GM12865 (cell line): Measurements from ENCODE around the gene SLX9.

Experiments
- DNase-seq: peaks from one replicate; pipeline ENCODE4 v3.0.0; 2010; ENCODE audit warnings: low read depth
- H3K4me3 ChIP-seq: 2 replicates; pipeline ENCODE4 v1.5.1; 2011; ENCODE audit warnings: mild to moderate bottlenecking, low read depth, low read length, control low read depth
- TF ChIP-seq, protein P1 (sequence below): IDR thresholded peaks from 2 replicates; pipeline ENCODE4 v1.5.1; 2011; ENCODE audit warnings: low read length, control low read depth, low read depth, inconsistent platforms; ENCODE audit not compliant: insufficient read depth; ENCODE audit errors: missing control alignments

SLX9 gene

DNA sequence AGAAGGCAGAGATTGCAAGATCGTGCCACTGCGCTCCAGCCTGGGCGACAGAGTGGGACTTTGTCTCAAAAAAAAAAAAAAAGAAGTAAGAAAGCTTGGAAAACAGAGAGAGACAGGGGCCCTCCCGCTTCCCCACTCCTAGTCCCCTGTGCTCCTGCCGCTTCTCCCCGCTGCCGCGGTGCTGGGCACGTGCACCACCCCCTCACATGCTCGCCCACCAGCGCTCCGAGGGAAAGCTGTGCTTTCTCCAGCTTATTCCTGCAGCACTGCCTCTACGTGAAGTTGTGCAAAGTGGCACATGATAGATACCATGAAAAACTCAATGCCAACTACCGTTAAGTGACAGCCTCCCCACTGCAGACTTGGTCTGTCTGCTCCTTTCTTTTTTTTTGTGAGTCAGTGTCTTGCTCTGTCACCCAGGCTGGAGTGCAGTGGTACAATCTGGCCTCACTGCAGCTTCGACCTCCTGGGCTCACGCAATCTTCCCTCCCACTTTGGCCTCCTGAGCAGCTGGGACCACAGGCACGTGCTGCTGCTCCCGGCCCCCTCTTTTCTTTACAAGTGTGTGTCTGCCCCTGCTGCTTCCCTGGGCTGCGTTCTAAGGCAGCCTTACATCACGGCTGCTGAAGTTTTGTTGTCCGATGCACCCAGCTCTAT is 15.4 kb downstream of the SLX9 start:
- no peak for DNase-seq
- no peak overlapping the region for H3K4me3 ChIP-seq
- TF ChIP-seq, protein P1, sequence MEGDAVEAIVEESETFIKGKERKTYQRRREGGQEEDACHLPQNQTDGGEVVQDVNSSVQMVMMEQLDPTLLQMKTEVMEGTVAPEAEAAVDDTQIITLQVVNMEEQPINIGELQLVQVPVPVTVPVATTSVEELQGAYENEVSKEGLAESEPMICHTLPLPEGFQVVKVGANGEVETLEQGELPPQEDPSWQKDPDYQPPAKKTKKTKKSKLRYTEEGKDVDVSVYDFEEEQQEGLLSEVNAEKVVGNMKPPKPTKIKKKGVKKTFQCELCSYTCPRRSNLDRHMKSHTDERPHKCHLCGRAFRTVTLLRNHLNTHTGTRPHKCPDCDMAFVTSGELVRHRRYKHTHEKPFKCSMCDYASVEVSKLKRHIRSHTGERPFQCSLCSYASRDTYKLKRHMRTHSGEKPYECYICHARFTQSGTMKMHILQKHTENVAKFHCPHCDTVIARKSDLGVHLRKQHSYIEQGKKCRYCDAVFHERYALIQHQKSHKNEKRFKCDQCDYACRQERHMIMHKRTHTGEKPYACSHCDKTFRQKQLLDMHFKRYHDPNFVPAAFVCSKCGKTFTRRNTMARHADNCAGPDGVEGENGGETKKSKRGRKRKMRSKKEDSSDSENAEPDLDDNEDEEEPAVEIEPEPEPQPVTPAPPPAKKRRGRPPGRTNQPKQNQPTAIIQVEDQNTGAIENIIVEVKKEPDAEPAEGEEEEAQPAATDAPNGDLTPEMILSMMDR: no peak

DNA sequence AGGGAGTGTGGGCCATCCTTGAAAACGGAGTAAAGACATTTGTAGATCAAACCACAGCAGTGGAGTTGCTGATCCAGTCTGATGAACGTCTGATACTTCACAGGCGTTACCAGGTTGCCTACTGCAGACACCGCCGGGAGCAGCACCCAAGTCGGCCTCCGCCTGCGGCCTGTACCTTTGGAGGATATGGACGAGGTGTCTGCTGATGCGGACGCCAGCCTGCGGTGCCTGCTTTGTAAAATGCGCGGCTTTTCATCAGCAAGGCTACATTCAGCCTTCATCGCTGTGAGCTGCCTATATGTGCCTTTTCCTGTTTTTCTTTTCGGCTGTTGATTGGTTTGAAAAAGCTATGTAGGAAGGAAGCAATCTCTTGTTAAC is 16.0 kb downstream of the SLX9 start:
- no peak overlapping the region for H3K4me3 ChIP-seq
- TF ChIP-seq, protein P1: no peak

DNA sequence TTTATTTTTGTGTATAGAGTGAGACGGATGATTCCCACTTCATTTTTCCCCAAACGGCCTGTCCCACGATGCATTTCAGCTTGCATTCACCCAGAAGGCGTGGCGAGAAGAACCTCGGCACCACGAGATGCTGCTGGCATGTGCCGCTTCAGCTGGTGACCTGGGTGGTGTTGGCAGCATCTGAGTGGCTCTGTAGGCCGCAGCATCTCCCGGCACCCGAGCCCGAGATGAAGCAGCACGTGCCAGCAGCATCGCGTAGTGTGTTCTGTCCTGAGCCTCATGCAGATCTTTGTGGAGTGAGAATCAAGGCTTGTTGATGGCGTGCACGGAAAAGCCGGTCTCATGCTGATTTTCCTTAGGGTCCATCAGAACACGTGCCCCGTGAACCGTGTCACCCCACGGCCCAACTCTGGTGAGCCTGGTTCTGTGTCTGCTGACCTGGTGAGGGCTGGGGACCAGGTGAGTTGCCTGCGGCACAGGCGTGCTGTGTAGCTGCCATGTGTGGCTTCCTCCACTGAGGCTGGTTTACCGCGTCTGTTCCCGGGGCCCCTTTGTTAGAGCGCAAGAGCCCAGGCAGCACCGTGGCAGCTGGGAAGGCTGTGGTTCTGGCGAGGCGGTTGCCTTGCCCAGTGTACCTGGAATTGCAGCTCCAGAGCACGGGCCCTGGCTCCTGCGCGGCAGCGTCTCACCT is 16.7 kb downstream of the SLX9 start:
- no peak for DNase-seq
- H3K4me3 ChIP-seq: no peak overlapping the region
- TF ChIP-seq, protein P1: no peak

More for the DNA sequence above, 16.0 kb downstream of the SLX9 start:
- DNase-seq: no peak

DNA sequence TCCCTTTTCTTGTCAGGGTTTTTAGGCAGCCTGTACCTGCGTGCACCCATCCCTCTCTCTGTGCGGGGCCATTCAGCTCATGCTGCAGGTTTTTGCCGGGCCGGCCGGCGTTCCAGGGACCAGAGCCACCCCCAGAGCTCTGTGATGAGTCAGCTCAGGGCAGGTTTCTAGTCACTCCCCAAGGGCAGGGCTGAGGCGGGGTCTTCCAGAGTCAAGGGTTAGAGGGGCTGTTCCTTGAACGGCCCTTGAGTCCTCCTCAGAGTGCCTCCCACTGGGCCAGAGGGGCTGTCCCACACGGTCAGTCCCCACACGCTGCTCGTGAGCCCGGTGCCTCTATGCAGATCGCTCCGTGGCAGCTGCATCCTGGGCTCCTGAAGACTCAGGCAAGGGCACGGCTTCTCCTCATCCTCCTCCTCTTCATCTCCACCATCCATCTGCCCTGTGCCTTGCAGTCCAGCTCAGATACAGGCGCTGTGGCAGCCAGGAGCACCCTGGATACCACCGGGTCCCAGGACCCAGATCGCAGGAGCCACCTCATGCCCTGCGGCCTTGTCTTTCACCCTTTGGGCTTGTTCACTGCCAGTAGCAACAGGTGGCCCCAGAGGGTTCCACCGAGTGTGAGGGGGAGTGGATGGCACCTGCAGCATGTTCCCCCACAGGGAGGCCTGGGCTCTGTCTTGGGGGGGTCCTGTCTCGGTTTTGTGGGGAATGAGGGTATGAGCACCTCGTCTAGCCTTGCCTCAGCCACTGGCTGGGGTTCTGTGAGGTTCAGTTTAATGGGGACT is 17.4 kb downstream of the SLX9 start:
- DNase-seq: no peak
- H3K4me3 ChIP-seq: no peak overlapping the region
- TF ChIP-seq, protein P1: no peak

DNA sequence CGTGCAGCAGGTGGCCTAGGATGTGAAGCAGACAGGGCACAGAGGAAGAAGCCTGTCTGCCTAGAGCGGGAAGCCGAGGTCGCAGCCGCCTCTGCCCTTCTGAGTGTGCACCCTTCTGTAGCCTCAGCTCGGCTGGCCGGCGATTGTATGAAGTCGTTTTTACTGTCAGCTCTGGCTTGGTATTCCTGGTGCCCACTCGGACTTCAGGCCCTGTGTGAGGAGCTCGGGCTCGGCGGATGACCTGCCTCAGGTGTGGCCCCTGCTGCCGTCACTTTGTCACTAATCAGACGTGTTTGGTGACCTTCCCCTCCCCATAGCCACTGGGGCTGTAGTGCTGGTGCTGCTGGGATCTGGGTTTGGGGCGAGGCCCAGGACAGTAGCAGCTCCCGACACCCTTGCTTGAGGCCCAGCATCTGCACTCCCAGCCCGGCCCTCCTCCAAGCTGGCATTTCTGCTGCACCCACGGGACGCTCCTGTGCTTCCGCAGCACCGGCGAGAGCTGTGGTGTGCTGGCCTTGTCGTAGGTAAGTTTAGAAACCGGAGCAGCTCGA is 18.1 kb downstream of the SLX9 start:
- H3K4me3 ChIP-seq: no peak overlapping the region
- no peak for DNase-seq
- TF ChIP-seq, protein P1: no peak

DNA sequence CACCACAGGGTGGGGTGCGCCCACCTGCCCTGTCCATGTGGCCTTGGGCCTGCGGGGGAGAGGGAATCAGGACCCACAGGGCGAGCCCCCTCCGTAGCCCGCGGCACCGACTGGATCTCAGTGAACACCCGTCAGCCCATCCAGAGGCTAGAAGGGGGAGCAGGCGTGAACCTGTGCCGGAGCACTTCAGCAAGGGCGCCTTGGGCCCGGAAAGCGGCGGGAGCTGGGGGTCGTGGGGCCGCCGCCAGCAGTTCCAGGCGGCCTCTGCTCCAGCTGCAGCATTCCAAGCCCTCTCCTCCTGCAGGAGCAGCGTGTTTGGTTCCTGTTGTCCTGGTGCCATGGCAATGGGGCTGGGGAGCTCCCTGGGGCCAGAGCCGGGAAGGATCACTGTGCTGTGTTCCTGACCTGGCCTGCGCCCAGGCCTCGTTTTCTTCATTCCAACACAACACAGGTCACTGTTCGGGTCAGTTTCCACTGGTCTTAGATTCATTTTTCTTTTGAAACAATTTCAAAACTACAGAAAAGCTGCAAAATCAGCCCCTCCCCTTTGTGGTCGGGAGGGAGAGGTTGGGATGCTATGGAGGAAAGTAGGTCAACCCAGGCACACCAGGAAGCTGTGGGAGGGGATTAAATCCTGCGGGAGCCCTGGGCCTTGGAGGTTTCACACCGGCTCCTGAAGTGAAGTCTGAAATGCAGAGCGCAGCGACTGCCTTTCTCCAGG is 18.8 kb downstream of the SLX9 start:
- no peak for DNase-seq
- no peak overlapping the region for H3K4me3 ChIP-seq
- TF ChIP-seq, protein P1: no peak
